GM23338 (cell line): ENCODE measurements around the gene RPS8.

Experiments
- CREB1 ChIP-seq: fragments of 250-450 bp; sonication (Bioruptor Pico); IDR thresholded peaks from 2 replicates; pipeline ENCODE4 v1.5.0; 2020; ENCODE audit warnings: low read depth, mild to moderate bottlenecking, moderate library complexity
- ETS1 ChIP-seq: IDR thresholded peaks from 2 replicates; pipeline ENCODE4 v1.6.1; 2016; ENCODE audit warnings: antibody characterized with exemption
- EZH2 ChIP-seq: fragments of 200-600 bp; sonication (generic); IDR thresholded peaks from one replicate; pipeline ENCODE4 v1.8.0; 2017; ENCODE audit warnings: antibody characterized with exemption, mild to moderate bottlenecking, low read depth; ENCODE audit not compliant: unreplicated experiment
- EZH2phosphoT487 ChIP-seq: fragments of 200-600 bp; sonication (generic); IDR thresholded peaks from one replicate; pipeline ENCODE4 v1.8.1; 2018; ENCODE audit warnings: antibody characterized with exemption; ENCODE audit not compliant: unreplicated experiment
- POLR2AphosphoS5 ChIP-seq: IDR thresholded peaks from 2 replicates; pipeline ENCODE4 v1.6.1; 2016; ENCODE audit warnings: antibody characterized with exemption, low read depth
- REST ChIP-seq: IDR thresholded peaks from one replicate; pipeline ENCODE4 v1.6.1; 2018; ENCODE audit warnings: antibody characterized with exemption; ENCODE audit not compliant: unreplicated experiment
- STAT1 ChIP-seq: IDR thresholded peaks from one replicate; pipeline ENCODE4 v1.6.1; 2016; ENCODE audit warnings: antibody characterized with exemption; ENCODE audit not compliant: unreplicated experiment
- ZNF114 ChIP-seq: fragments of 250-450 bp; sonication (Bioruptor Pico); IDR thresholded peaks from 2 replicates; pipeline ENCODE4 v1.5.0; 2020; ENCODE audit warnings: mild to moderate bottlenecking, moderate library complexity
- ZNF331 ChIP-seq: fragments of 250-450 bp; sonication (Bioruptor Pico); IDR thresholded peaks from 2 replicates; pipeline ENCODE4 v1.5.0; 2020; ENCODE audit warnings: low read depth, mild to moderate bottlenecking, moderate library complexity
- TF ChIP-seq, protein P1 (sequence below), 2 experiments: fragments of 200-600 bp in 1 of 2; sonication (generic) in 1 of 2; conservative IDR thresholded peaks; 2 replicates each; pipeline versions ENCODE4 v1.5.1 to v1.6.1; 2016 to 2017; ENCODE audit warnings: antibody characterized with exemption in 2 of 2, low read depth in 2 of 2, mild to moderate bottlenecking in 2 of 2, moderate library complexity in 1 of 2
- TF ChIP-seq, protein P2 (sequence below): fragments of 250-450 bp; sonication (Bioruptor Pico); IDR thresholded peaks from 2 replicates; pipeline ENCODE4 v1.5.0; 2020; ENCODE audit warnings: mild to moderate bottlenecking, moderate library complexity

- TF ChIP-seq, protein P1, sequence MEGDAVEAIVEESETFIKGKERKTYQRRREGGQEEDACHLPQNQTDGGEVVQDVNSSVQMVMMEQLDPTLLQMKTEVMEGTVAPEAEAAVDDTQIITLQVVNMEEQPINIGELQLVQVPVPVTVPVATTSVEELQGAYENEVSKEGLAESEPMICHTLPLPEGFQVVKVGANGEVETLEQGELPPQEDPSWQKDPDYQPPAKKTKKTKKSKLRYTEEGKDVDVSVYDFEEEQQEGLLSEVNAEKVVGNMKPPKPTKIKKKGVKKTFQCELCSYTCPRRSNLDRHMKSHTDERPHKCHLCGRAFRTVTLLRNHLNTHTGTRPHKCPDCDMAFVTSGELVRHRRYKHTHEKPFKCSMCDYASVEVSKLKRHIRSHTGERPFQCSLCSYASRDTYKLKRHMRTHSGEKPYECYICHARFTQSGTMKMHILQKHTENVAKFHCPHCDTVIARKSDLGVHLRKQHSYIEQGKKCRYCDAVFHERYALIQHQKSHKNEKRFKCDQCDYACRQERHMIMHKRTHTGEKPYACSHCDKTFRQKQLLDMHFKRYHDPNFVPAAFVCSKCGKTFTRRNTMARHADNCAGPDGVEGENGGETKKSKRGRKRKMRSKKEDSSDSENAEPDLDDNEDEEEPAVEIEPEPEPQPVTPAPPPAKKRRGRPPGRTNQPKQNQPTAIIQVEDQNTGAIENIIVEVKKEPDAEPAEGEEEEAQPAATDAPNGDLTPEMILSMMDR (conservative IDR thresholded peaks at IDR 0.05; ENCODE audit: low read depth in 2 of 2) = no peak
- TF ChIP-seq POLR2AphosphoS5 (no peak), EZH2 (no peak), EZH2phosphoT487 (no peak), CREB1 (CRISPR knock-in tag) (no peak), REST (no peak), ZNF331 (CRISPR knock-in tag) (no peak), ZNF114 (CRISPR knock-in tag) (no peak), ETS1 (no peak), STAT1 (no peak)
- TF ChIP-seq, protein P2, sequence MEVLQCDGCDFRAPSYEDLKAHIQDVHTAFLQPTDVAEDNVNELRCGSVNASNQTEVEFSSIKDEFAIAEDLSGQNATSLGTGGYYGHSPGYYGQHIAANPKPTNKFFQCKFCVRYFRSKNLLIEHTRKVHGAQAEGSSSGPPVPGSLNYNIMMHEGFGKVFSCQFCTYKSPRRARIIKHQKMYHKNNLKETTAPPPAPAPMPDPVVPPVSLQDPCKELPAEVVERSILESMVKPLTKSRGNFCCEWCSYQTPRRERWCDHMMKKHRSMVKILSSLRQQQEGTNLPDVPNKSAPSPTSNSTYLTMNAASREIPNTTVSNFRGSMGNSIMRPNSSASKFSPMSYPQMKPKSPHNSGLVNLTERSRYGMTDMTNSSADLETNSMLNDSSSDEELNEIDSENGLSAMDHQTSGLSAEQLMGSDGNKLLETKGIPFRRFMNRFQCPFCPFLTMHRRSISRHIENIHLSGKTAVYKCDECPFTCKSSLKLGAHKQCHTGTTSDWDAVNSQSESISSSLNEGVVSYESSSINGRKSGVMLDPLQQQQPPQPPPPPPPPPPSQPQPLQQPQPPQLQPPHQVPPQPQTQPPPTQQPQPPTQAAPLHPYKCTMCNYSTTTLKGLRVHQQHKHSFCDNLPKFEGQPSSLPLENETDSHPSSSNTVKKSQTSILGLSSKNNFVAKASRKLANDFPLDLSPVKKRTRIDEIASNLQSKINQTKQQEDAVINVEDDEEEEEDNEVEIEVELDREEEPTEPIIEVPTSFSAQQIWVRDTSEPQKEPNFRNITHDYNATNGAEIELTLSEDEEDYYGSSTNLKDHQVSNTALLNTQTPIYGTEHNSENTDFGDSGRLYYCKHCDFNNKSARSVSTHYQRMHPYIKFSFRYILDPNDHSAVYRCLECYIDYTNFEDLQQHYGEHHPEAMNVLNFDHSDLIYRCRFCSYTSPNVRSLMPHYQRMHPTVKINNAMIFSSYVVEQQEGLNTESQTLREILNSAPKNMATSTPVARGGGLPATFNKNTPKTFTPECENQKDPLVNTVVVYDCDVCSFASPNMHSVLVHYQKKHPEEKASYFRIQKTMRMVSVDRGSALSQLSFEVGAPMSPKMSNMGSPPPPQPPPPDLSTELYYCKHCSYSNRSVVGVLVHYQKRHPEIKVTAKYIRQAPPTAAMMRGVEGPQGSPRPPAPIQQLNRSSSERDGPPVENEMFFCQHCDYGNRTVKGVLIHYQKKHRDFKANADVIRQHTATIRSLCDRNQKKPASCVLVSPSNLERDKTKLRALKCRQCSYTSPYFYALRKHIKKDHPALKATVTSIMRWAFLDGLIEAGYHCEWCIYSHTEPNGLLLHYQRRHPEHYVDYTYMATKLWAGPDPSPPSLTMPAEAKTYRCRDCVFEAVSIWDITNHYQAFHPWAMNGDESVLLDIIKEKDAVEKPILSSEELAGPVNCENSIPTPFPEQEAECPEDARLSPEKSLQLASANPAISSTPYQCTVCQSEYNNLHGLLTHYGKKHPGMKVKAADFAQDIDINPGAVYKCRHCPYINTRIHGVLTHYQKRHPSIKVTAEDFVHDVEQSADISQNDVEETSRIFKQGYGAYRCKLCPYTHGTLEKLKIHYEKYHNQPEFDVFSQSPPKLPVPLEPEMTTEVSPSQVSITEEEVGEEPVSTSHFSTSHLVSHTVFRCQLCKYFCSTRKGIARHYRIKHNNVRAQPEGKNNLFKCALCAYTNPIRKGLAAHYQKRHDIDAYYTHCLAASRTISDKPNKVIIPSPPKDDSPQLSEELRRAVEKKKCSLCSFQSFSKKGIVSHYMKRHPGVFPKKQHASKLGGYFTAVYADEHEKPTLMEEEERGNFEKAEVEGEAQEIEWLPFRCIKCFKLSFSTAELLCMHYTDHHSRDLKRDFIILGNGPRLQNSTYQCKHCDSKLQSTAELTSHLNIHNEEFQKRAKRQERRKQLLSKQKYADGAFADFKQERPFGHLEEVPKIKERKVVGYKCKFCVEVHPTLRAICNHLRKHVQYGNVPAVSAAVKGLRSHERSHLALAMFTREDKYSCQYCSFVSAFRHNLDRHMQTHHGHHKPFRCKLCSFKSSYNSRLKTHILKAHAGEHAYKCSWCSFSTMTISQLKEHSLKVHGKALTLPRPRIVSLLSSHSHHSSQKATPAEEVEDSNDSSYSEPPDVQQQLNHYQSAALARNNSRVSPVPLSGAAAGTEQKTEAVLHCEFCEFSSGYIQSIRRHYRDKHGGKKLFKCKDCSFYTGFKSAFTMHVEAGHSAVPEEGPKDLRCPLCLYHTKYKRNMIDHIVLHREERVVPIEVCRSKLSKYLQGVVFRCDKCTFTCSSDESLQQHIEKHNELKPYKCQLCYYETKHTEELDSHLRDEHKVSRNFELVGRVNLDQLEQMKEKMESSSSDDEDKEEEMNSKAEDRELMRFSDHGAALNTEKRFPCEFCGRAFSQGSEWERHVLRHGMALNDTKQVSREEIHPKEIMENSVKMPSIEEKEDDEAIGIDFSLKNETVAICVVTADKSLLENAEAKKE = no peak
Observed at GRCh38 chr1:44733784-44734183, 41.6 kb upstream of the RPS8 start.
